Stomach smooth muscle (tissue), 2 donors: Measurements from ENCODE around the gene AQP1.

ENCODE experiments used
- H3K27ac ChIP-seq: one replicate; pipeline ENCODE4 v1.7.0; 2013; ENCODE audit warnings: mild to moderate bottlenecking, low read length, inconsistent platforms
- H3K27me3 ChIP-seq, 2 donors: one replicate each; pipeline ENCODE4 v1.7.0; 2013; ENCODE audit warnings: low read length in 2 of 2; ENCODE audit not compliant: insufficient read depth in 2 of 2, control insufficient read depth in 1 of 2
- H3K36me3 ChIP-seq, 2 donors: one replicate each; pipeline ENCODE4 v1.7.0; 2013; ENCODE audit warnings: low read length in 2 of 2; ENCODE audit not compliant: control insufficient read depth in 2 of 2, insufficient read depth in 2 of 2
- H3K4me1 ChIP-seq: one replicate; pipeline ENCODE4 v1.7.0; 2013; ENCODE audit warnings: low read length; ENCODE audit not compliant: control insufficient read depth, insufficient read depth
- H3K4me3 ChIP-seq, 2 donors: one replicate each; pipeline ENCODE4 v1.7.0; 2013; ENCODE audit warnings: low read length in 2 of 2
- H3K9ac ChIP-seq, 2 donors: one replicate each; pipeline ENCODE4 v1.7.0; 2013; ENCODE audit warnings: low read length in 2 of 2, mild to moderate bottlenecking in 1 of 2
- H3K9me3 ChIP-seq, 2 donors: one replicate each; pipeline ENCODE4 v1.7.0; 2013; ENCODE audit warnings: low read length in 2 of 2; ENCODE audit not compliant: control insufficient read depth in 2 of 2
- donor health status: healthy.
- donor health status: Pancreatic carcinoma.

Gene AQP1

GRCh38 chr7:30973791-30974604 lies 62.3 kb downstream of the AQP1 start:
- no peak overlapping the region for H3K27ac ChIP-seq
- peaks cover 6% of the 10 kb centered on the region for H3K4me1 ChIP-seq
- no peaks in the 10 kb centered on the region for H3K36me3 ChIP-seq
- H3K4me3 ChIP-seq = no peak overlapping the region
- no peak overlapping the region for H3K9ac ChIP-seq
- no peaks in the 10 kb centered on the region for H3K9me3 ChIP-seq
- H3K27me3 ChIP-seq = peaks cover 2 to 11% of the 10 kb centered on the region in 2 donors

GRCh38 chr7:30974605-30975255 lies 63.1 kb downstream of the AQP1 start:
- Histone ChIP-seq H3K36me3 (no peaks in the 10 kb centered on the region), H3K4me3 (no peak overlapping the region), H3K9ac (no peak overlapping the region), H3K27me3 (peaks cover 2 to 13% of the 10 kb centered on the region in 2 donors), H3K9me3 (no peaks in the 10 kb centered on the region), H3K27ac (no peak overlapping the region), H3K4me1 (peaks cover 6% of the 10 kb centered on the region)
